Right cardiac atrium (tissue), 5 donors: ENCODE results near the gene CDCA4. TPM values are rescaled to one million over a fixed set of nuclear protein-coding genes. Genes with fewer than 3 reads are reported as not detected.
"Not testable (repeated sequence)": the region's sequence is repeated elsewhere in the genome, so short reads cannot be mapped to it uniquely, and the experiment has no call there.

Source experiments
- ATAC-seq, 2 donors: fragments of 200-7000 bp; cut with Tn5 transposase; one replicate each; pipeline versions ENCODE4 v1.8.0 to v1.9.1; 2020; ENCODE audit warnings: moderate library complexity in 2 of 2, mild to moderate bottlenecking in 1 of 2
- DNase-seq, 3 donors: peaks; one replicate each; pipeline ENCODE4 v3.0.0-alpha.2; 2020
- H3K27ac ChIP-seq: one replicate; pipeline ENCODE4 v1.5.1; 2013; ENCODE audit warnings: mild to moderate bottlenecking, low read length, control low read depth, moderate library complexity
- H3K27me3 ChIP-seq: one replicate; pipeline ENCODE4 v1.6.1; 2013; ENCODE audit not compliant: control insufficient read depth, insufficient read depth
- H3K4me1 ChIP-seq: one replicate; pipeline ENCODE4 v1.6.1; 2013; ENCODE audit warnings: low read length; ENCODE audit not compliant: control insufficient read depth, insufficient read depth
- H3K4me3 ChIP-seq: one replicate; pipeline ENCODE4 v1.5.1; 2013; ENCODE audit warnings: low read length, control low read depth
- H3K9me3 ChIP-seq: one replicate; pipeline ENCODE4 v1.6.1; 2013; ENCODE audit warnings: low read length; ENCODE audit not compliant: control insufficient read depth
- WGBS: extraction: QIAGEN DNeasy Blood & Tissue Kit; methylation state at CpG from one replicate; pipeline ENCODE4 v1.1.7; 2013; 5-methylcytosine and 5-hydroxymethylcytosine counted together
- intact Hi-C, 4 donors: fragments of 100-400 bp; cut with DNase I; formaldehyde crosslinking; loops; one replicate each; pipeline versions ENCODE4 v1.11.0 to v1.14.0; 2022 to 2023
- polyA plus RNA-seq: library from polyadenylated mRNA; stranded (reverse); fragments of 200-250 nt; gene quantifications from one replicate; pipeline ENCODE4 v1.2.3, GENCODE V29; 2013
- total RNA-seq, 4 donors: library from RNA; stranded (reverse); fragmentation: NEBNext Ultra II Directional; extraction: Animal tissue kit (Norgen Biotek cat#: 25700); gene quantifications; one replicate each; pipeline ENCODE4 v1.2.1, GENCODE V29; 2021
- donor health status: healthy with polysubstance abuse.
- donor health status: DM: no; HTN: yes; CAD: no.
- donor health status: DM: no; HTN: no; CAD: no.
- donor health status: DM: no; HTN: yes; CAD: no; lungs with severe emphysema.
- donor health status: DM: yes; HTN: yes; CAD: no.

Gene CDCA4
- total and polyA plus RNA-seq, 5 donors = 2.5 to 3.9 (median 3.1) TPM

DNA sequence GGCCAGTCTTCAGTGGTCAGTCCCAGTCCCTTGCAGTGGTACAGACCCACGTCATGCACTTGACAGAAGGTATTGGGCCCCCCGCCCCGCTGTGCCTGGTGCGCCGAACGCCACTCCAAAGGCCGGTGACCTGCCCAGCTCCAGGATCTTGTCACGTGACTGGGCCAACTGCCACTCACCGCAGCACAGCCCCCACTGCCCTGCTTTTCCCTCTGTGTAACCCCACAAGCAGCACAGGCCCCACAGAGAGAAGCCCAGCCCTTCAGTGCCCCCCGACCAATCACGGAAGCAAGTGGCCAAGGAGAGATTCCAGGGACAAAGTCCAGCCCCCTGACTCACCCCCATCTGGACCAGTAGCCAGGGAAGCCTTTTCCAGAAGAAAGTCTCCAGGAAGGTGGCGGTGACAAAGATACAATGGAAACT lies 43.8 kb upstream of the CDCA4 start:
- peak in 2 of 3 donors; percentile 64 to 65 for DNase-seq
- Histone ChIP-seq H3K4me3 (no peak overlapping the region), H3K27ac (no peak overlapping the region), H3K27me3 (no peaks in the 10 kb centered on the region), H3K4me1 (peaks cover 6% of the 10 kb centered on the region), H3K9me3 (no peaks in the 10 kb centered on the region)
- no peak for ATAC-seq
- WGBS = 57% methylated on average over 12 of the region's 12 CpGs
- intact Hi-C loops = no loop called here

DNA sequence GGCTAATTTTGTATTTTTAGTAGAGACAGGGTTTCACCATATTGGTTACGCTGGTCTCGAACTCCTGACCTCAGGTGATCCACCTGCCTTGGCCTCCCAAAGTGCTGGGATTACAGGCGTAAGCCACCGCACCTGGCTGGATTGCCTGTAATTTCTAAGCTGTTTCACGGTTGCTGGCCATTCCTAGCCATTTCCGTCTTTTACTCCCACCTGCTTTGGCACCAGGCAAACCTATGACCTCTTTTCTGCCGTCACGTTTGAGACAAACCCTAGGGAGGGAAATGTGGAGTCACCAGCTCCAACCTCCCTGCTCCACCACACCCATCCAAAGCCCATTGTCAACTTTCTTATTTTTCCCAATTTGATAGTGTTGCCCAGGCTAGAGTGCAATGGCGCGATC lies 43.1 kb upstream of the CDCA4 start:
- no peaks in the 10 kb centered on the region for H3K9me3 ChIP-seq
- H3K4me1 ChIP-seq = peaks cover 6% of the 10 kb centered on the region
- WGBS = 84% methylated on average over 10 of the region's 10 CpGs
- no peak overlapping the region for H3K4me3 ChIP-seq
- intact Hi-C loops = no loop called here
- H3K27me3 ChIP-seq = no peaks in the 10 kb centered on the region
- DNase-seq (peak in 2 of 3 donors; percentile 4 to 5), ATAC-seq (no peak)
- H3K27ac ChIP-seq = no peak overlapping the region

DNA sequence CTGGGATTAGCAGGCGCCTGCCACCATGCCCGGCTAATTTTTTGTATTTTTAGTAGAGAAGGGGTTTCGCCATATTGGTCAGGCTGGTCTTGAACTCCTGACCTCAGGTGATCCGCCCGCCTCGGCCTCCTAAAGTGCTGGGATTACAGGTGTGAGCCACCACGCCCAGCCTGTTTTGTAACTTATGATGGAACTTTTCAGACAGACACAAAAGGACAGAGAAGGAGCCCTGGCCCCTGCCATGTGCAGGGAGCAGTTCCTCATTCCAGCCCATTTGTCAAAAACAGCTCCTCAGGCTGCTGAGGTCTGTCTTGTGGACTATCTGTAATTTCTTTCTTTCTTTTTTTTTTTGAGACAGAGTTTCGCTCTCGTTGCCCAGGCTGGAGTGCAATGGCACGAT lies 42.6 kb upstream of the CDCA4 start:
- H3K4me3 ChIP-seq, H3K9me3 ChIP-seq, H3K27ac ChIP-seq, H3K27me3 ChIP-seq, H3K4me1 ChIP-seq, intact Hi-C loops, ATAC-seq: not testable (repeated sequence)
- peak in 2 of 3 donors; percentile 27 to 44 for DNase-seq
- WGBS = 93% methylated on average over 10 of the region's 10 CpGs

DNA sequence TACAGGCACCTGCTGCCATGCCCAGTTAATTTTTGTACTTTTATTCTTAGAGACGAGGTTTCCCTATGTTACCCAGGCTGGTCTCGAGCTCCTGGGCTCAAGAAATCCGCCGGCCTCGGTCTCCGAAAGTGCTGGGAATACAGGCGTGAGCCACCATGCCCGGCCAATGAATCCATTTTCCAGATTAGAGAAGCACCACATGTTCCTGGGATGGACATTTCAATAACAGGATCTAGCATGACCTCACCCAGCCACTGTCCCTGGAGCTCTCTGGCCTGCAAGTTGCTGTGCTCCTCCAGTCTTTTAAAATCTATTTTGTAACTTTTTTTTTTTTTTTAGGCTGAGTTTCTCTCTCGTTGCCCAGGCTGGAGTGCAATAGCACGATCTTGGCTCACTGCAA lies 42.2 kb upstream of the CDCA4 start:
- Histone ChIP-seq H3K4me1 (peaks cover 8% of the 10 kb centered on the region), H3K9me3 (no peaks in the 10 kb centered on the region), H3K4me3 (no peak overlapping the region), H3K27ac (no peak overlapping the region), H3K27me3 (no peaks in the 10 kb centered on the region)
- DNase-seq = peak in 2 of 3 donors; percentile 20 to 24
- ATAC-seq = no peak
- WGBS = 66% methylated on average over 10 of the region's 10 CpGs
- intact Hi-C loops = no loop called here

DNA sequence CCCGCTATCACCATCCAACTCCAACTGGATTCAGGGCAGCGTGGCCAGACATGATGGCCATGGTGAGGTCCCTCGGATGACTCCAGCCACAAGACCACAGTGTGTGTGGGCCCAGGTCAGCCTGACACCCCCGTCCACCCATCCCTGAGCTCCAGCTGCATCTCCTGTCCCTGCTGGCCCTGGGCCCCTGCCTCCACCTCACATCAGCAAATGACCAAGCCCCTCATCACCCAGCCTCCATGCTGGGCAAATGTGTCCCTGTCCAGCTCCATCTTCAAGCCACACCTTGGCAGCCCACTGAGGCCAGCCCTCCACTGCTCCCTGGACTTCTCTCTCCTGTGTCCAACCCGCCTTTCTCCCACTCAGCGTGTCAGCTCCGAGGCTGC lies 41.2 kb upstream of the CDCA4 start:
- intact Hi-C loops = no loop called here
- DNase-seq (peak in 2 of 3 donors; percentile 29 to 33), ATAC-seq (no peak)
- H3K4me1 ChIP-seq = peaks cover 8% of the 10 kb centered on the region
- 92% methylated on average over 7 of the region's 7 CpGs for WGBS
- H3K27ac ChIP-seq = peak overlapping the region; percentile 18
- H3K4me3 ChIP-seq = no peak overlapping the region
- no peaks in the 10 kb centered on the region for H3K9me3 ChIP-seq
- no peaks in the 10 kb centered on the region for H3K27me3 ChIP-seq

DNA sequence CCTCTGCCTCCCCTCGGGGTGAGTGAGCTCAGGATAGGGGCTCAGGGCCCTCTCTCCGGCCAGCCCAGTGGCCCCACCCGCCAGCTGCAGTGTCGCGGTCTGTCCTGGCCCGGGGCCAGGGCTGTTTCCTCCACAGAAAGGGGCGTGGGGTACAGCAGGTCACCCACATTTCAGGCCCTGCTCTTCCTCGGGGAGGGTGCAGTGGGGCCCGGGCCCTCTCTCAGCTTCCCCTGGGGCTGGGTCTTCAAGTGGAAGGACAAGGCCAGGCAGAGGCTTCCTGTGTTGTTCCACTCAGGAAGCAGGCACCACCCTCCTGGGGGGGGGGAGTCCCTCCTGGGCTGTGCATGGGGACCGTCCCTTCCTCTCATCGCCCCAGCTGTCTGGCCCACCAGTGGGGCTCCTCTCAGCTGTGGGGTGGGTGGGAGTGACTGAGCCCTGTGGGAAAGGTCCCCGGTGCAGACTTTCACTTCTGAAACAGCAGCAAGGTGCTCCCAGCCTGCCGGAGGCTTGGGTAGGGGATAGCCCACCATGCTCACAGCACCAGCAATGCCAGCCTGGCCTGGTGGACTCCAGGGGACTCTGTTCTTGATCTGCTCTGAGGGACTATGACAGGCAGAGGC lies 40.7 kb upstream of the CDCA4 start:
- intact Hi-C loops = no loop called here
- Histone ChIP-seq H3K4me1 (peaks cover 8% of the 10 kb centered on the region), H3K4me3 (no peak overlapping the region), H3K27me3 (no peaks in the 10 kb centered on the region), H3K9me3 (no peaks in the 10 kb centered on the region), H3K27ac (peak overlapping the region; percentile 30)
- ATAC-seq (peak; percentile 50 to 72), DNase-seq (peak; percentile 51 to 86 (median 86))
- WGBS = 43% methylated on average over 13 of the region's 13 CpGs

DNA sequence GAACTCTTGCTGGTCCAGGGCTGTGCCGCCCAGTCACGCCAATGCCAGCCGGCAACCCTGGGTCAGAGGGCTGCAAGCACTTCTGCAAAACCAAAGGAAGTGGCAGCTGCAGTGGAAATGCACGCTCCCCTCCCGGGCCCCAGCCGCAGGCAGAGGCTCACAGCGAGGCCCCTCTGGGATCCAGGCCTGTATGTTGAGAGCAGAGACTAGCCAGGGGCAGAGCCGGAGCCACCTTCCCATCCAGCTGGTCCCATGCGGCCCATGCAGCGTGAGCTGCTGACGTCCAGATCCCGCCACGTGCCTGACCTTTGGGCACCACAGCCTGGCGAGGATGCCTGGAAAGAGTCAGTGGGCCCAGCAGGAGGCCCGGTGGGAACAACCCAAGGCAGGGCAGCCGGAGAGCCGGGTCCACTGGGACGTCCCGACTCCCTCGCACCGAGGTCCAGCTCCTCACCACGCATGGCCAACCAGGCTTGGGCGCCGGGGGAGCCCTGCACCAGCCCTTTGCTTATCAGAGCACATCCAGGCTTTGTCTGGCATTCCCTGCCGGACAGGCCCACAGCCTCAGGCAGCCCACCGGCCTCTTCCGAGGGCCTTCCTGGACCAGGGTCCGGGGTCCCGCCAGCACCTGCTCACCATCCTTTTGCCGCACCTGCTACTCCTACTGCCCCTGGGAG lies 40.0 kb upstream of the CDCA4 start:
- WGBS = 53% methylated on average over 30 of the region's 30 CpGs
- ATAC-seq (peak; percentile 5 to 22), DNase-seq (peak in 2 of 3 donors; percentile 75 to 77)
- Histone ChIP-seq H3K9me3 (no peaks in the 10 kb centered on the region), H3K27ac (peak overlapping the region; percentile 30), H3K27me3 (no peaks in the 10 kb centered on the region), H3K4me1 (peaks cover 8% of the 10 kb centered on the region), H3K4me3 (no peak overlapping the region)
- intact Hi-C loops = no loop called here

DNA sequence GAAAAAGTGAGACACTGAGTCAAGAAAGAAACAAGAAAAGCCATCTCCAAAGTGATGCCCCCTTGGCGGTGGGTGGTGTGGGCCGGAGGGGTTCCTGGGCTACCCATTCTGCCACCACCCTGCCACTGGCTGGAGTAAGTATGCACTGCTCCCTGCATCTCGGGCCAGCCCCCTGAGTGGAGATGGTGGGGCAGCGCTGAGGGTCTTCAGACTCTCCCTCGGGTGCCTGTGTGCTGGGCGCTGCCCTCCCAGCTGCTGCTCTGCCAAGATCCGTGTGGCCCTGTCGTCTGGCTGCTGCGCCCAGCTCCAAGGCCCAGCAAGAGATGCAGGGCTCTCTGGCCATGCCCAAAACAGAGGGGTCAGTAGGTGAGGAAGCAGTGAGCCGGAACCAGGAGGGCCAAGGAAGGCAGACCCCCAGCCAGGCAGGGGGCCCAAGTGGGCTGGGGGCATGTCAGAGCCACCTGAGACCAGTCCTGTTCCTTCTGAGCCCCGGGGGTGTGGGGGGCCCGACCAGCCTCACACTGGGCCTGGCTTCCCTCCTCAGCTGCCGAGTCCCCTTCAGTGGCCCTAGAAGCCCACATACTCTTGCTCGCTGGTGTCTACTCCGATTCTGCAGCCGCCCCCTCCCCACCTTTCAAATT lies 39.2 kb upstream of the CDCA4 start:
- no peak overlapping the region for H3K4me3 ChIP-seq
- DNase-seq = peak in 2 of 3 donors; percentile 42 to 46
- H3K9me3 ChIP-seq = no peaks in the 10 kb centered on the region
- intact Hi-C loops = no loop called here
- 82% methylated on average over 16 of the region's 16 CpGs for WGBS
- peaks cover 8% of the 10 kb centered on the region for H3K4me1 ChIP-seq
- no peak overlapping the region for H3K27ac ChIP-seq
- no peak for ATAC-seq
- no peaks in the 10 kb centered on the region for H3K27me3 ChIP-seq

DNA sequence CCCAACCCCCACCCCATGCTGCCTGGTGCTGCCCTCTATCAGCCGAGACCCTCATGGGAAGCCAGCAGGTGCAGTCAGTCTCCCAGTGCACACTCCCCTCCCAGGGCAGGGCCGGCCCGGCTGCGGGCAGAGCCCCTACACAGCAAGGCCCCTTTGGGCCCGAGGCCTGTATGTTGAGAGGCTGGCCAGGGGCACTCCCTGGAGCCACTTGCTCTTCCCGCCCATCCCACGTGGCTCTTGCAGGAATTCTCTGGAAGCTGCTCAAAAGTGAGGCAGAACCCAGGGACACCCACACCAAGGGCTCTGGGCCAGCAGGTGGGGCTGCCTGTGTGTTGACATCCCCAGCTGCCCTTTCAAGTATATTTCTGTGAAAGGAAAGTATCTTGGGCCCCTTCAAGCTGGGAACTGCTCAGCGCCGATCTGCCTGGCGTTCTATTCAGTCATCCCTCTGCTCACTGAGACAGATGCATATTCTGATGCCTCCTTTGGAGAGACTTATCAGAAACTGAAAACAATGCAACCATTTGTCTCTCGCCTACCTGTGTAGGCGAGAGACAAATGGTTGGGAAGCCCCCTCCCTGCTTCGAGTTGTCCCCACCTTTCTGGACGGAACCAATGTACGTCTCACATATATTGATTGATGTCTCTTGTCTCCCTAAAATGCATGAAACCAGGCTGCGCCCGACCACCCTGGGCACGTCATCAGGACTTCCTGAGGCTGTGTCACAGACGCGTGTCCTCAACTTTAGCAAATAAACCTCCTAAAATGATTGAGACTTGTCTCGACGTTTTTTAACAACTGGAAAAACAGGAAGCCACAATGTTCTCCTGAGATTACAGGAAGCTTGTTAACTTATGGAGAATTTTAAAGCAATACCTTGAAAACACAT lies 38.4 kb upstream of the CDCA4 start:
- DNase-seq (peak in 2 of 3 donors; percentile 66 to 73), ATAC-seq (peak in 1 of 2 donors; percentile 39)
- Histone ChIP-seq H3K27me3 (no peaks in the 10 kb centered on the region), H3K4me1 (peaks cover 8% of the 10 kb centered on the region), H3K4me3 (no peak overlapping the region), H3K9me3 (no peaks in the 10 kb centered on the region), H3K27ac (no peak overlapping the region)
- WGBS = 62% methylated on average over 22 of the region's 22 CpGs
- intact Hi-C loops = no loop called here

DNA sequence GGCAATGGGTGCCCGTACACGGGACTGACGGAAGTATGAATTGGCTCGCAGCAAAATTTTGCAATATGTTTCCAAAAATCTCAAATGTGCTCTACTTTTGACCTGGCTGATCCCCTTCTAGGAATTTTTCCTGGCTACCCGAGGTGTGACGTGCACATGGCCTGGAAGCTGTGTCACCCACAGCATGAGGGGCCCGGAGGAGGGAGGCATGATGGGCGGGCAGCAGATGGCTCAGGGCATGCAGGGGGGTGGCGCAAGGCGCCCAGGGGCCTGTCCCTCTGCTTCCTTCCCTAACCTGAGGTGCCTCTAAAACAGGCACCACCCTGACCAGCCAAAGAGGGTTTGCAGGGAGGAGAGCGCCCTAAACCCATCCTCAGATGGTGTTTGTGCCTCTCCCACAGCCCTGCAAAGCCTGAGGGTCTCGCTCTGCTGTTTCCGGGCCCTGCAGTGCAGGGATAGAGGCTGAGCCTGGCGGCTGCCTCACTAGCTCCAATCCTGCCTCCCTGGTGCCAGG lies 37.7 kb upstream of the CDCA4 start:
- no peaks in the 10 kb centered on the region for H3K9me3 ChIP-seq
- WGBS = 90% methylated on average over 14 of the region's 14 CpGs
- ATAC-seq (no peak), DNase-seq (peak in 2 of 3 donors; percentile 20 to 28)
- intact Hi-C loops = no loop called here
- H3K27ac ChIP-seq = no peak overlapping the region
- H3K4me1 ChIP-seq = peaks cover 8% of the 10 kb centered on the region
- H3K27me3 ChIP-seq = no peaks in the 10 kb centered on the region
- no peak overlapping the region for H3K4me3 ChIP-seq
